ENCODE results near the gene PCDHGB4.
"Not testable (repeated sequence)": the region's sequence is repeated elsewhere in the genome, so short reads cannot be mapped to it uniquely, and the experiment has no call there.

Gene PCDHGB4

GRCh38 chr5:141387557-141388311 is at the start of gene PCDHGB4:
Gene PCDHGB4 (plus strand): TSS chr5:141387698. CDS start chr5:141387885, 187 bp downstream.
- ATAC-seq = not testable (repeated sequence)

DNA sequence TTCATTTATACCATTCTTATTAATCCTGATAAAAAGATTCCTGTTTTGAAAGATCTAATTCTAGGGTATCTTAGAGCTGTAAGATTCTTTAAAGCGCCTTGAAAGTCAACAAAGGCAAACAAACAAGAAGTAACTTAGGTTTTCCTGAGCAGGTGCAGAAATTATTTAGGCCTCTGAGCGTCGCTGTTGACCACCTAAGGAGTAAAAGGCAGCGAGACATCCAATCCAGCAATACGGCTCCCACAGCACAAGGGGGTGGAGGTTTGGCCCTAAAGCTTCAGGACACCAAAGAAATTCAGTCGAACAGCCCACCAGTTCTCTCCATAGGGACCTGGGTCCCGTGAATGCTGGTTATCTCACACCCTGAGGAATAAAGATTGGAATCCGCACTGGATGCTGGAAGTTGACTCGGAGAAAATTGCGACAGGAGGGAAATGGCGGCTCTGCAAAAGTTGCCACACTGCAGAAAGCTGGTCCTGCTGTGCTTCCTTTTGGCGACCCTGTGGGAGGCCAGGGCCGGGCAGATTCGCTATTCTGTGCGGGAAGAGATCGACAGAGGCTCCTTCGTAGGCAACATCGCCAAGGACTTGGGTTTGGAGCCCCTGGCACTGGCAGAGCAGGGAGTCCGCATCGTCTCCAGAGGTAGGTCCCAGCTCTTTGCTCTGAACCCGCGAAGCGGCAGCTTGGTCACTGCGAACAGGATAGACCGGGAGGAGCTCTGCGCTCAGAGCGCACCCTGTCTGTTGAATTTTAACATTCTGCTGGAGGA is 48.8 kb upstream of the PCDHGB4 start, which contains the start of gene PCDHGA2:
TSS of gene PCDHGA2 (plus strand) at position 223 of the 769 bp plus-strand sequence.
- no peak for ATAC-seq

GRCh38 chr5:141340781-141341354 is 46.6 kb upstream of the PCDHGB4 start:
- ATAC-seq = not testable (repeated sequence)

- ATAC-seq = no peak
These were observed 44.7 kb upstream of the PCDHGB4 start for GRCh38 chr5:141342773-141343172.

DNA sequence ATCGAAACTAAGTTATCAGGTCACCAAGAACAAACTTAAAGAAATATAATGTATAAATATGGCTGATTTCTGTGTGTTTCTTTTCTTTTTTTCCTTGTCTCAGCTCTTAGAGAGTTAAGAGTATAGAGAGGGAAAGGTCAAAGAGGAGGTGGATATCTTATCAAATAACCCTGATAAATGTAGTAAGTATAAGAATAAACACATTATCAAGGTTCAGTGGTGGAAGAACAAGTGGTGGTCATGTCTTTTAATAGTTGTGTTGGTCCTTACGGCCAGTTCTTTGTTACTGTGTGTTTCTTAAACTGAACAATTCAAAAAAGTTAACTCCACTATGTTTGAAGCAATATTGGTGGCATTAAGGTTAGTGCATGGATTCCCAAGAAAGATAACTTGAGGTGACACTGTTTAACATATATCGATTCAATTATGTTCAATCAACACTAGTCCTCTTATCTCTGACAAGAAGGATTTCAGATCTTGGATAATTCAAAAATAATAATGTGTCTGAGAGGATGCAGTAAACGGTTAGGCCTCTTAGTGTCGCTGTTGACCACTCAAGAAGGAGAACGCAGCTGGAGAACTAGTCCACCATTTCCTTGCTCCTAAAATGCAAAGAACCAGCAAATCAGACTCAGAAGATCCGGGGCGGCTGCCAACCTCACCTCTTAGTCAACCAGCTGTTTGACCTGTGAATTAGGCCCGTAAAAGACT is 44.1 kb upstream of the PCDHGB4 start, which contains the start of gene PCDHGA3:
TSS of gene PCDHGA3 (plus strand) at position 588 of the 711 bp plus-strand sequence. CDS start 205 bp downstream, outside the sequence.
- no peak for ATAC-seq

DNA sequence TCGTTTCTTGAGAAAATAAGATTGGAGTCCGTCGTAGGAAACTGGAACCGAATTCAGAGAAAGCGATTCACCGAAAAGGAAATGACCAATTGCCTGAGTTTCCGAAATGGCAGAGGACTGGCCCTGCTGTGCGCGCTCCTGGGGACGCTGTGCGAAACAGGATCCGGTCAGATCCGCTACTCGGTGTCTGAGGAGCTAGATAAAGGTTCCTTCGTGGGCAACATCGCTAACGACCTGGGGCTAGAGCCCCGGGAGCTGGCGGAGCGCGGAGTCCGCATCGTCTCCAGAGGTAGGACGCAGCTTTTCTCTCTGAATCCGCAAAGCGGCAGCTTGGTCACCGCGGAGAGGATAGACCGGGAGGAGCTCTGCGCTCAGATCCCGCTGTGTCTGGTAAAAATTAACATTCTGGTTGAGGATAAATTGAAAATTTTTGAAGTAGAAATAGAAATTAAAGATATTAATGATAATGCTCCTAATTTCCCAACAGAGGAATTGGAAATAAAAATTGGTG is 43.5 kb upstream of the PCDHGB4 start:
- no peak for ATAC-seq

GRCh38 chr5:141345327-141345726 is 42.2 kb upstream of the PCDHGB4 start:
- no peak for ATAC-seq

- ATAC-seq = not testable (repeated sequence)
These were observed 41.5 kb upstream of the PCDHGB4 start for GRCh38 chr5:141346017-141346416.

- no peak for ATAC-seq
These were observed 37.4 kb upstream of the PCDHGB4 start, which contains the start of gene PCDHGB1 for GRCh38 chr5:141349917-141350619. Gene PCDHGB1 (plus strand): TSS chr5:141350099. CDS start chr5:141350261, 162 bp downstream.

- no peak for ATAC-seq
These were observed 35.9 kb upstream of the PCDHGB4 start for GRCh38 chr5:141351591-141351990.

DNA sequence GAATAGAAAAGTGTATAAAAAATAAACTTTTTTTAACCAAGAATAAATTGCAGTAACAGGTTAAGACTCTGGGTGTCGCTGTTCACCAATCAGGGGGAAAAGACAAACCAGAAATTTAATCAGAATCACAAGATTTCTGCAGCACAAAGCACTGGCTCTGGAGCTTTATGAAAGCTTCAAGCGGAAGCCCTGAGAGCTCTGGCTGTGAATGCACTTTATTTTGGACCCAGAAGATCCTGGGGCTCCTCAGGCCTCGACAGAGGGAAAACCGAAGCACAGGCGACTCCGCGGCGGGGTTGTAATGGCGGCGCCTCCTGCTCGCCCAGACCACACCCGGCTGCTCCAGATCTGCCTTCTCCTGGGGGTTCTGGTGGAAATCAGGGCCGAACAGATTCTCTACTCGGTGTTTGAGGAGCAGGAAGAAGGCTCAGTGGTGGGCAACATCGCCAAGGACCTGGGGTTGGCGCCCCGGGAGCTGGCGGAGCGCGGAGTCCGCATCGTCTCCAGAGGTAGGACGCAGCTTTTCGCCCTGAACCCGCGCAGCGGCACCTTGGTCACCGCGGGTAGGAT is 32.5 kb upstream of the PCDHGB4 start, which contains the start of gene PCDHGA4:
TSS of gene PCDHGA4 (plus strand) at position 122 of the 570 bp plus-strand sequence. CDS start at position 209, 87 bp downstream.
- no peak for ATAC-seq

GRCh38 chr5:141355641-141356040 is 31.9 kb upstream of the PCDHGB4 start:
- ATAC-seq = no peak

DNA sequence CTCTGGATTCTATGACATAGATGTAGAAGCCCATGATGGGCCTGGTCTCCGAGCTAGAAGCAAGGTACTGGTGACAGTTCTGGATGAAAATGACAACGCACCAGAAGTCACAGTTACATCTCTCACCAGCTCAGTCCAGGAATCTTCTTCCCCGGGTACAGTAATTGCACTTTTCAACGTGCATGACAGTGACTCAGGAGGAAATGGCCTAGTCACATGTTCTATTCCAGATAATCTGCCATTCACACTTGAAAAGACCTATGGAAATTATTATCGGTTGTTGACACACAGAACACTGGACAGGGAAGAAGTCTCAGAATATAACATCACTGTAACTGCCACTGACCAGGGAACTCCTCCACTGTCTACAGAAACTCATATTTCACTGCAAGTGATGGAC is 31.4 kb upstream of the PCDHGB4 start:
- ATAC-seq = no peak

DNA sequence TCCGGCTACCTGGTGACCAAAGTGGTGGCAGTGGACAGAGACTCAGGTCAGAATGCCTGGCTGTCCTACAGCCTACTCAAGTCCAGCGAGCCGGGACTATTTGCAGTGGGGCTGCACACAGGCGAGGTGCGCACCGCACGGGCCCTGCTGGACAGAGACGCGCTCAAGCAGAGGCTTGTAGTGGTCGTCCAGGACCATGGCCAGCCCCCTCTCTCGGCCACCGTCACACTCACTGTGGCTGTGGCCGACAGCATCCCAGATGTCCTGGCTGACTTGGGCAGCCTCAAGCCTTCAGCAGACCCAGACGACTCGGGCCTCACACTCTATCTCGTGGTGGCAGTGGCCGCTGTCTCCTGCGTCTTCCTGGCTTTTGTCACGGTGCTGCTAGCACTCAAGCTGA is 30.5 kb upstream of the PCDHGB4 start:
- no peak for ATAC-seq

GRCh38 chr5:141359790-141360426 is 27.6 kb upstream of the PCDHGB4 start, which contains the start of gene PCDHGB2:
Gene PCDHGB2 (plus strand): TSS chr5:141359994. CDS start chr5:141360136, 142 bp downstream.
- no peak for ATAC-seq

DNA sequence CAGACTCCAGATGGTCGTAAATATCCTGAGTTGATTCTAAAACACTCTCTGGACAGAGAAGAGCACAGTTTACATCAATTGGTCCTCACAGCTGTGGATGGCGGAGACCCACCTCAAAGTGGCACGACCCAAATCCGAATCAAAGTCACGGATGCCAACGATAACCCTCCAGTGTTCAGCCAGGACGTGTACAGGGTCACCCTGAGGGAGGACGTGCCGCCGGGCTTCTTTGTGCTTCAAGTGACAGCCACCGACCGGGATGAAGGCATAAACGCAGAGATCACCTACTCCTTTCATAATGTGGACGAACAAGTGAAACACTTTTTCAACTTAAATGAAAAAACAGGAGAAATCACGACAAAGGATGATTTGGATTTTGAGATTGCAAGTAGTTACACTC is 26.8 kb upstream of the PCDHGB4 start:
- ATAC-seq = no peak

- ATAC-seq = no peak
These were observed 24.8 kb upstream of the PCDHGB4 start for GRCh38 chr5:141362719-141363118.

DNA sequence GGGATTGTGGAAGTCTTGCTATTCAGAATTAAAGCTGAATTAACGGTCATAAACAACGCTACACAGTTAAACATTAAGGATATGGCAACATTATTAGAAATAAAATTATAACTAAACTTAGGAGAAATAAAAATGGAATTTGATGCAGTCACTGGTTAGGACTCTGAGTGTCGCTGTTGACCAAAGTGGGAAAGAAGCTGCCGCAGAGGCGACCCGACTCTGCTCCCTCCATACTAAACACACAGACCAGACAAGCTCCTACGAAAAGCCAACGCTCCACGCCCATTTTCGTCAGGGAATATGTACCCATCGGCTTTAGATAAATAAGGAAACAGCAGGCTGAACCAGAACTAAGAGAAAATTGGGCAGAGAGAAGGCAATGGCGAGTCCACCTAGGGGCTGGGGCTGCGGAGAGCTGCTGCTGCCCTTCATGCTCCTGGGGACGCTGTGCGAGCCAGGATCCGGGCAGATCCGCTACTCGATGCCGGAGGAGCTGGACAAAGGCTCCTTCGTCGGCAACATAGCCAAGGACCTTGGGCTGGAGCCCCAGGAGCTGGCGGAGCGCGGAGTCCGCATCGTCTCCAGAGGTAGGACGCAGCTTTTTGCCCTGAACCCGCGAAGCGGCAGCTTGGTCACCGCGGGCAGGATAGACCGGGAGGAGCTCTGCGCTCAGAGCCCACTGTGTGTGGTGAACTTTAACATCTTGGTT is 23.4 kb upstream of the PCDHGB4 start, which contains the start of gene PCDHGA5:
TSS of gene PCDHGA5 (plus strand) at position 211 of the 709 bp plus-strand sequence. CDS start at position 380, 169 bp downstream.
- ATAC-seq = no peak
